H1 (cell line): ENCODE data around the gene SWT1. TPM values are rescaled to one million over a fixed set of nuclear protein-coding genes. Genes with fewer than 3 reads are reported as not detected.
A peak's percentile ranks its signal among the peaks of the same experiment; 100 is the strongest.

Source experiments
- CTCF ChIA-PET: fragments of 300-600 bp; sonication (Branson Sonifier 250); formaldehyde crosslinking; loops from one replicate; lab custom pipeline; 2021; ENCODE audit not compliant: partially characterized antibody; lab: Charles Lee
- POLR2A ChIA-PET: fragments of 300-600 bp; sonication (Branson Sonifier 250); formaldehyde crosslinking; loops from one replicate; lab custom pipeline; 2021; ENCODE audit warnings: inconsistent platforms; ENCODE audit not compliant: partially characterized antibody; lab: Charles Lee
- DNase-seq, 2 experiments: peaks; one replicate each; pipeline versions ENCODE4 v3.0.0 to v3.0.0-alpha.2; 2010 to 2022; ENCODE audit warnings: low spot score in 2 of 2, low read depth in 1 of 2, mixed read lengths in 1 of 2
- FAIRE-seq: peaks from 2 replicates; lab custom pipeline; 2011; peaks lifted over from hg19 to GRCh38; lab: Jason Lieb, UNC
- H2AFZ ChIP-seq: 2 replicates; pipeline ENCODE4 v1.8.1; 2012; ENCODE audit warnings: low read length, inconsistent platforms
- H2AK5ac ChIP-seq: 2 replicates; pipeline ENCODE4 v1.6.1; 2013; ENCODE audit warnings: low read depth, low read length
- H2BK120ac ChIP-seq: replicated peaks from 2 replicates; pipeline ENCODE3; 2013; ENCODE audit warnings: low read depth, low read length, inconsistent platforms
- H2BK12ac ChIP-seq: 2 replicates; pipeline ENCODE4 v1.6.1; 2013; ENCODE audit warnings: low read depth, low read length
- H2BK15ac ChIP-seq: 2 replicates; pipeline ENCODE4 v1.6.1; 2013; ENCODE audit warnings: low read length
- H2BK20ac ChIP-seq: 2 replicates; pipeline ENCODE4 v1.6.1; 2013; ENCODE audit warnings: low read length
- H2BK5ac ChIP-seq: 2 replicates; pipeline ENCODE4 v1.6.1; 2013; ENCODE audit warnings: low read depth, low read length
- H3K14ac ChIP-seq: 2 replicates; pipeline ENCODE4 v1.6.1; 2013; ENCODE audit warnings: inconsistent platforms; ENCODE audit not compliant: insufficient read length
- H3K18ac ChIP-seq: 2 replicates; pipeline ENCODE4 v1.6.1; 2013; ENCODE audit warnings: low read length; ENCODE audit errors: extremely low read depth
- H3K23ac ChIP-seq: 2 replicates; pipeline ENCODE4 v1.6.1; 2013; ENCODE audit warnings: inconsistent platforms; ENCODE audit not compliant: insufficient read length
- H3K23me2 ChIP-seq: 2 replicates; pipeline ENCODE4 v1.6.1; 2013; ENCODE audit warnings: low read depth, low read length
- H3K27ac ChIP-seq: 2 replicates; pipeline ENCODE4 v1.6.1; 2011; ENCODE audit warnings: low read depth, low read length, inconsistent platforms
- H3K27me3 ChIP-seq, 4 experiments: replicated peaks in 1 of 4; 1 replicate in 1 of 4; 2 replicates in 3 of 4; pipeline versions ENCODE4 v1.6.1 to v1.8.1; 2011 to 2013; ENCODE audit warnings: low read length in 3 of 4, mild to moderate bottlenecking in 3 of 4, inconsistent platforms in 2 of 4, mixed read lengths in 2 of 4, moderate library complexity in 1 of 4; ENCODE audit not compliant: control insufficient read depth in 3 of 4, insufficient read depth in 3 of 4; ENCODE audit errors: extremely low read depth in 1 of 4
- H3K36me3 ChIP-seq, 4 experiments: 2 replicates each; pipeline versions ENCODE4 v1.6.1 to v1.8.1; 2011 to 2013; ENCODE audit warnings: mild to moderate bottlenecking in 4 of 4, low read length in 3 of 4, moderate library complexity in 2 of 4, control low read depth in 1 of 4, inconsistent platforms in 1 of 4; ENCODE audit not compliant: insufficient read depth in 4 of 4, control insufficient read depth in 2 of 4
- H3K4ac ChIP-seq: replicated peaks from 2 replicates; pipeline ENCODE3; 2013; ENCODE audit warnings: low read length, low read depth, mixed read lengths, inconsistent platforms; ENCODE audit not compliant: insufficient read length
- H3K4me1 ChIP-seq, 4 experiments: replicated peaks in 1 of 4; 1 replicate in 1 of 4; 2 replicates in 3 of 4; pipeline versions ENCODE4 v1.6.1 to v1.8.1; 2011 to 2013; ENCODE audit warnings: low read length in 3 of 4, inconsistent platforms in 2 of 4, mixed read lengths in 1 of 4; ENCODE audit not compliant: insufficient read depth in 4 of 4, control insufficient read depth in 3 of 4
- H3K4me2 ChIP-seq, 2 experiments: 2 replicates each; pipeline versions ENCODE4 v1.6.1 to v1.8.1; 2011 to 2013; ENCODE audit warnings: low read depth in 2 of 2, low read length in 2 of 2, control low read depth in 1 of 2, inconsistent platforms in 1 of 2, mild to moderate bottlenecking in 1 of 2; ENCODE audit not compliant: insufficient read depth in 1 of 2
- H3K4me3 ChIP-seq, 4 experiments: fragments of 200-600, 300-600 bp in 1 of 4; sonication (generic), shearing (Covaris generic), sonication (Bioruptor Twin) in 1 of 4; 2 replicates each; pipeline versions ENCODE4 v1.5.1 to v1.8.1; 2011 to 2016; ENCODE audit warnings: low read length in 4 of 4, low read depth in 3 of 4, control low read depth in 2 of 4, inconsistent platforms in 2 of 4, mild to moderate bottlenecking in 2 of 4, mixed read lengths in 1 of 4, moderate library complexity in 1 of 4; ENCODE audit not compliant: insufficient read depth in 2 of 4; ENCODE audit errors: extremely low read depth in 1 of 4
- H3K56ac ChIP-seq: replicated peaks from 2 replicates; pipeline ENCODE3; 2013; ENCODE audit warnings: low read depth, mild to moderate bottlenecking, mixed read lengths, low read length, inconsistent platforms; ENCODE audit not compliant: insufficient read length
- H3K79me1 ChIP-seq: 2 replicates; pipeline ENCODE4 v1.6.1; 2013; ENCODE audit warnings: low read depth, low read length, control low read depth
- H3K79me2 ChIP-seq, 2 experiments: 2 replicates each; pipeline versions ENCODE4 v1.6.1 to v1.8.1; 2012 to 2013; ENCODE audit warnings: low read length in 2 of 2, mild to moderate bottlenecking in 2 of 2, inconsistent platforms in 1 of 2; ENCODE audit not compliant: insufficient read depth in 2 of 2, control insufficient read depth in 1 of 2
- H3K9ac ChIP-seq, 4 experiments: replicated peaks in 1 of 4; 1 replicate in 1 of 4; 2 replicates in 3 of 4; pipeline versions ENCODE4 v1.6.1 to v1.8.1; 2011 to 2013; ENCODE audit warnings: low read depth in 3 of 4, low read length in 3 of 4, control low read depth in 2 of 4, mild to moderate bottlenecking in 2 of 4, moderate library complexity in 2 of 4, inconsistent platforms in 1 of 4; ENCODE audit errors: extremely low read depth in 1 of 4
- H3K9me3 ChIP-seq, 2 experiments: 2 replicates each; pipeline versions ENCODE4 v1.6.1 to v1.8.1; 2012 to 2013; ENCODE audit warnings: mild to moderate bottlenecking in 2 of 2, moderate library complexity in 2 of 2, control low read depth in 1 of 2, inconsistent platforms in 1 of 2, low read depth in 1 of 2, low read length in 1 of 2, mixed read lengths in 1 of 2; ENCODE audit not compliant: insufficient read depth in 2 of 2
- H4K20me1 ChIP-seq, 2 experiments: replicated peaks in 1 of 2; 2 replicates each; pipeline versions ENCODE3 to v1.8.1; 2011 to 2013; ENCODE audit warnings: inconsistent platforms in 2 of 2, low read length in 2 of 2, mild to moderate bottlenecking in 1 of 2; ENCODE audit not compliant: insufficient read depth in 2 of 2, control insufficient read depth in 1 of 2
- H4K5ac ChIP-seq: 2 replicates; pipeline ENCODE4 v1.6.1; 2013; ENCODE audit warnings: low read length, low read depth, mixed read lengths, inconsistent platforms; ENCODE audit not compliant: insufficient read length
- H4K8ac ChIP-seq: 2 replicates; pipeline ENCODE4 v1.8.0; 2013; ENCODE audit warnings: mild to moderate bottlenecking, moderate library complexity, low read length, inconsistent platforms; ENCODE audit not compliant: insufficient read depth; ENCODE audit errors: extremely low read depth
- H4K91ac ChIP-seq: replicated peaks from 2 replicates; pipeline ENCODE3; 2013; ENCODE audit warnings: low read length, mixed read lengths, inconsistent platforms; ENCODE audit not compliant: insufficient read length
- JUND ChIP-seq: IDR thresholded peaks from 2 replicates; pipeline ENCODE4 v1.6.1; 2011; ENCODE audit warnings: mild to moderate bottlenecking, improper control_type of control experiment, low read length
- KDM1A ChIP-seq: fragments of 200-600, 300-600 bp; sonication (generic); IDR thresholded peaks from 2 replicates; pipeline ENCODE4 v1.7.1; 2016; ENCODE audit warnings: mild to moderate bottlenecking, low read length, borderline replicate concordance
- KDM4A ChIP-seq: IDR thresholded peaks from one replicate; pipeline ENCODE4 v1.7.1; 2012; ENCODE audit warnings: low read depth, mild to moderate bottlenecking, moderate library complexity, low read length, inconsistent platforms; ENCODE audit not compliant: severe bottlenecking
- RXRA ChIP-seq: IDR thresholded peaks from 2 replicates; pipeline ENCODE4 v1.6.1; 2011; ENCODE audit warnings: low read depth, mild to moderate bottlenecking, low read length, moderate library complexity; ENCODE audit not compliant: insufficient read depth
- SP2 ChIP-seq: IDR thresholded peaks from 2 replicates; pipeline ENCODE4 v1.6.1; 2012; ENCODE audit warnings: mild to moderate bottlenecking, low read length, inconsistent platforms
- WGBS, 2 experiments: shearing (Covaris generic) in 1 of 2; methylation state at CpG; one replicate each; pipeline versions ENCODE4 v1.1.6 to v1.1.7; 2013 to 2015; ENCODE audit warnings: low lambda C conversion rate in 2 of 2, mixed read lengths in 2 of 2, inconsistent platforms in 1 of 2, low coverage in 1 of 2, missing lambda C conversion rate in 1 of 2; ENCODE audit not compliant: insufficient replicate concordance in 2 of 2, insufficient coverage in 1 of 2, insufficient read length in 1 of 2; ENCODE audit errors: extremely low coverage in 1 of 2, missing lambda C conversion rate in 1 of 2; 5-methylcytosine and 5-hydroxymethylcytosine counted together
- long read RNA-seq, 2 experiments: library from RNA in 1 of 2; library from capped mRNA in 1 of 2; stranded (forward); transcript quantifications; one replicate each; pipeline ENCODE4 v2.0.0, GENCODE V29; 2021; ENCODE audit warnings: inconsistent platforms in 1 of 2
- polyA minus RNA-seq, 3 experiments: library from RNA; depleted of rRNA, polyadenylated mRNA; stranded (reverse); fragments of >200 nt; gene quantifications; 1 replicate in 2 of 3; 2 replicates in 1 of 3; pipeline ENCODE4 v1.2.3, GENCODE V29; 2011
- polyA plus RNA-seq, 7 experiments: library from polyadenylated mRNA; depleted of rRNA in 3 of 7; stranded (reverse) in 5 of 7; unstranded in 2 of 7; fragments of >200 nt in 5 of 7; fragments of 200-250 nt in 2 of 7; gene quantifications; 1 replicate in 5 of 7; 2 replicates in 1 of 7; 4 replicates in 1 of 7; pipeline versions ENCODE4 v1.2.1 to v1.2.3, GENCODE V29; 2011 to 2013; ENCODE audit warnings: missing spikeins in 2 of 7, mixed read lengths in 2 of 7
- total RNA-seq: library from RNA; stranded (reverse); fragmentation: NEBNext Ultra II Directional; extraction: Animal tissue kit (Norgen Biotek cat#: 25700); gene quantifications from 2 replicates; pipeline ENCODE4 v1.2.1, GENCODE V29; 2021

Gene SWT1, protein sequence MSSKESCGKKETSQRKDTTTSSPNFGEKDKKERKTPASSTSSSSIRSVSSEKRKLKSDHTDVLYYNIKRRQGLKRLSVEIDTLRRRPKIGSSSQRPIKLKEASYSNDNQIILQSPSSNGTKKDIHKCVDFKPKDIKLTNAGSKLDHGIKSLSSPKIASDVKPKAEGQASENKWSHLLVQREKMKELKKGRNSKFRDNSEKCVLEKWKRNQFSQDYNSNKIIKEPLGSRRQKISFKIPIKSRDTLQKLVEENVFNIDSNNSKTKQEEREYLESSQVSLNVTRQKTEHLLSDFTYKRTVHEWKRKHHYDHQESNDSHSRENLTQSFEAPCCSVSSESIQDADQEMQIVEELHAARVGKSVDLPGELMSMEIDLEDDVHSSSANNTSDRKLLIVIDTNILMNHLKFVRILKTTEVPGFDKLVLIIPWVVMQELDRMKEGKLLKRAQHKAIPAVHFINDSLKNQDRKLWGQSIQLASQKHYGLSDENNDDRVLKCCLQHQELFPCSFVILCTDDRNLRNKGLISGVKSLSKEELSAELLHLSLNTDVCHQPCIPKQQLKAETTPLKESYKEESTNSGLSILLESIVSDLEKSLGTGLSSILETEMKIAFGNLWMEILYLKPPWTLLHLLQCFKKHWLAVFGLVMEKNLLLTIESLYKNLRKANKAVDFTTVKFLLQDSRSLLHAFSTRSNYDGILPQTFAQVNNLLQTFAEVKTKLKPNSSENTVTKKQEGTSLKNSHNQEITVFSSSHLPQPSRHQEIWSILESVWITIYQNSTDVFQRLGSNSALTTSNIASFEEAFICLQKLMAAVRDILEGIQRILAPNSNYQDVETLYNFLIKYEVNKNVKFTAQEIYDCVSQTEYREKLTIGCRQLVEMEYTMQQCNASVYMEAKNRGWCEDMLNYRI
- total RNA-seq (6.2 and 8.1 TPM in 2 replicates), polyA plus RNA-seq (2011; rRNA removed) (0.74 and 1.4 TPM in 2 replicates), polyA minus RNA-seq (2011; rRNA and poly(A)+ RNA removed) (2.1 and 3.6 TPM in 2 replicates)
- 1.8 TPM for polyA plus RNA-seq (2011; cell fraction: cytosol; rRNA removed)
- 0.64 TPM for polyA plus RNA-seq (2011; cell fraction: nucleus; rRNA removed)
- polyA plus RNA-seq (2012, experiment 1 of 2), result 1.6 to 4.1 TPM (median 2.2 TPM) in 4 replicates
- 0.39 TPM for polyA plus RNA-seq (2012, experiment 2 of 2)
- polyA plus RNA-seq (2013, experiment 1 of 2), result 3.3 TPM
- 3.4 TPM for polyA plus RNA-seq (2013, experiment 2 of 2)
- polyA minus RNA-seq (2011; cell fraction: cytosol; rRNA and poly(A)+ RNA removed), result 2.0 TPM
- polyA minus RNA-seq (2011; cell fraction: nucleus; rRNA and poly(A)+ RNA removed), result 5.2 TPM
- long read RNA-seq, experiment 1, partial matches to known transcripts, result 5 of 8 reads
- long read RNA-seq, experiment 1, other reads (novel, unspliced or antisense), result 3 of 8 reads
- long read RNA-seq, experiment 2, partial matches to known transcripts, result 0 of 4 reads
- long read RNA-seq, experiment 2, other reads (novel, unspliced or antisense), result 3 of 4 reads

DNA sequence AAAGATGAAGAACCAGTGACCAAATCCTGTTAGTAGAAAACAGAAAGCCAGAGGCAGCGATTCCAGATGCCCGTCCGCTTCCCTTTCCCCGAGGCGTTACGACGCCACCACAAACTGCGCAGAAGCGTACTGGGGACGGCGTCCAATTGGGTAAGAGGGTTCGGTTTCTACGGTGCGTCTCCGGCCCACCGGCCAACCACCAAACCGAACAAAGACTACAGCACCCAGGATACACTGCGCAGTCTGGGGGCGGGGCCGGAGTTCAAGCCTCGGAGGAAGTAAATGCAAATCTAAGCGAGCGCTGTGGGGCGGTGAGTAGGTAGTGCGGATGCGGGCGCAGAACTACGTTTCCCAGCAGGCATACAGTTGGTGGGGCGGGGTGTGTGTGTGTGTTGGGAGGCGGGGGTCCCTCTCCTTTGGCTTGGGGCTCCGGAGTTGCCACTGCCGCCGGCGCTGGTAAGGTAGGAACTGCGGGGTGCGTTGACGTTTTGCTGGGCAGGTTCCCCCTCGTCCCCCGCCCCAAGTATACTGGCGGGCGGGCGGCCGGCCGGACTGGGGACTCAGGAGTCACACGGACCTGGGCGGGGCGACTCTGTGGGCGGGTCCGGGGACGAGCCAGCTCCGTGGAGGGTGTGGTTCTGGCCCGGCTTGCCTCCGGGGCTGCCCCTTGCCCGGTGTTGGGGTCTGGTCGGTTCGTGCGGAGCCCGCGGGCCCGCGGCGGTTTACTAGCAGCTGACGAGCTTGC, at the start of gene SWT1, which contains the start of gene TRMT1L:
Gene SWT1 (plus strand): TSS at position 314 of the 745 bp plus-strand sequence. CDS start 3,675 bp downstream, outside the sequence.
Gene TRMT1L (minus strand): TSS at position 100 of the 745 bp plus-strand sequence. CDS start 241 bp downstream, outside the sequence.
- peak within 1 kb of the TSS; percentile 77 for H4K91ac ChIP-seq
- peak within 1 kb of the TSS; percentile 95 for H2BK5ac ChIP-seq
- H3K4ac ChIP-seq, result peak within 1 kb of the TSS; percentile 33
- H3K18ac ChIP-seq, result peak within 1 kb of the TSS; percentile 99
- H2AK5ac ChIP-seq, result no peak within 1 kb of the TSS
- peak within 1 kb of the TSS; percentile 98 for H4K8ac ChIP-seq
- no peaks in the 10 kb centered on the region; a peak in 3 of 7 replicates for H3K4me1 ChIP-seq
- H2BK15ac ChIP-seq, result no peak within 1 kb of the TSS
- no peaks in the 10 kb centered on the region for H3K79me1 ChIP-seq
- no peak within 1 kb of the TSS for H3K14ac ChIP-seq
- H3K4me3 ChIP-seq, result peak within 1 kb of the TSS; percentile 85 to 97 (median 87)
- H3K23me2 ChIP-seq, result peaks cover 13% of the 10 kb centered on the region
- no peaks in the 10 kb centered on the region for H3K36me3 ChIP-seq
- no peak within 1 kb of the TSS for H2BK12ac ChIP-seq
- 2% methylated on average over 44 of the region's 63 CpGs; no CpG with 5 or more reads in 1 of the 2 experiments for WGBS, 2 experiments
- H3K56ac ChIP-seq, result peak within 1 kb of the TSS; percentile 70
- H3K79me2 ChIP-seq, result peaks cover 0 to 13% of the 10 kb centered on the region in 2 experiments; a peak in 2 of 4 replicates
- H3K27me3 ChIP-seq, result no peaks in the 10 kb centered on the region
- peak; percentile 96 to 98 for DNase-seq
- no peak within 1 kb of the TSS for H2BK20ac ChIP-seq
- peak within 1 kb of the TSS; percentile 99 for H4K5ac ChIP-seq
- no peak within 1 kb of the TSS for H2BK120ac ChIP-seq
- no peaks in the 10 kb centered on the region for H4K20me1 ChIP-seq
- H2AFZ ChIP-seq, result peak within 1 kb of the TSS; percentile 96
- H3K23ac ChIP-seq, result no peak within 1 kb of the TSS
- peak within 1 kb of the TSS; percentile 92 for H3K27ac ChIP-seq
- peak; percentile 86 for FAIRE-seq
- POLR2A ChIA-PET, result interaction anchor here (0.8 to 2.1 kb wide), 5 partner anchors 14 to 183 kb away, joined by 3 to 16 read pairs (median 5); partner anchors contain the start of genes NIBAN1 and RNF2
- H3K9ac ChIP-seq, result peak within 1 kb of the TSS; percentile 89 to 98 (median 92)
- H3K4me2 ChIP-seq, result peak within 1 kb of the TSS; percentile 75 to 88
- CTCF ChIA-PET, result interaction anchor here (2.3 to 8.0 kb wide), 2 partner anchors 13 to 113 kb away, joined by 7 to 60 read pairs; no protein-coding TSS in a partner anchor
- no peaks in the 10 kb centered on the region for H3K9me3 ChIP-seq
- TF ChIP-seq JUND (no peak), KDM4A (peak; percentile 3), KDM1A (no peak), SP2 (no peak), RXRA (no peak)
